BLaER1 (cell line): ENCODE results near the gene VPS26C.
"Not testable (repeated sequence)": the region's sequence is repeated elsewhere in the genome, so short reads cannot be mapped to it uniquely, and the experiment has no call there.

Source experiments
- H3K27ac ChIP-seq: shearing (Covaris generic); formaldehyde crosslinking; 2 replicates; pipeline ENCODE4 v1.8.1; 2022
- H3K27me3 ChIP-seq: shearing (Covaris generic); formaldehyde crosslinking; 2 replicates; pipeline ENCODE4 v1.8.1; 2022
- H3K36me3 ChIP-seq: shearing (Covaris generic); formaldehyde crosslinking; 2 replicates; pipeline ENCODE4 v1.8.1; 2022
- H3K4me1 ChIP-seq: shearing (Covaris generic); formaldehyde crosslinking; 2 replicates; pipeline ENCODE4 v1.8.1; 2022
- H3K4me2 ChIP-seq: shearing (Covaris generic); formaldehyde crosslinking; 2 replicates; pipeline ENCODE4 v1.8.1; 2022
- H3K4me3 ChIP-seq: shearing (Covaris generic); formaldehyde crosslinking; 2 replicates; pipeline ENCODE4 v1.8.1; 2022
- H3K9ac ChIP-seq: shearing (Covaris generic); formaldehyde crosslinking; 2 replicates; pipeline ENCODE4 v1.8.1; 2022
- H3K9me3 ChIP-seq: shearing (Covaris generic); formaldehyde crosslinking; 2 replicates; pipeline ENCODE4 v1.8.1; 2022
- H4K20me1 ChIP-seq: shearing (Covaris generic); formaldehyde crosslinking; 2 replicates; pipeline ENCODE4 v1.8.1; 2022
- Cebpa-rat ChIP-seq: shearing (Covaris generic); IDR thresholded peaks from 2 replicates; pipeline ENCODE4 v1.8.1; 2022

The VPS26C gene

GRCh38 chr21:37281579-37281978 lies 14.4 kb upstream of the VPS26C start:
- no peak overlapping the region for H3K4me3 ChIP-seq
- H3K4me1 ChIP-seq, result no peaks in the 10 kb centered on the region
- no peaks in the 10 kb centered on the region for H3K36me3 ChIP-seq
- H3K4me2 ChIP-seq, result no peak overlapping the region
- no peak overlapping the region for H3K27ac ChIP-seq
- no peaks in the 10 kb centered on the region for H4K20me1 ChIP-seq
- H3K9me3 ChIP-seq, result peaks cover 5% of the 10 kb centered on the region
- H3K27me3 ChIP-seq, result no peaks in the 10 kb centered on the region
- no peak overlapping the region for H3K9ac ChIP-seq
- TF ChIP-seq Cebpa-rat, result no peak

GRCh38 chr21:37279271-37279670 lies 12.1 kb upstream of the VPS26C start:
- H3K4me2 ChIP-seq, H3K36me3 ChIP-seq, H4K20me1 ChIP-seq, H3K9ac ChIP-seq, H3K9me3 ChIP-seq, H3K4me3 ChIP-seq, H3K27me3 ChIP-seq, H3K27ac ChIP-seq, H3K4me1 ChIP-seq: not testable (repeated sequence)

- H3K27me3 ChIP-seq, result no peaks in the 10 kb centered on the region
- H4K20me1 ChIP-seq, result no peaks in the 10 kb centered on the region
- no peaks in the 10 kb centered on the region for H3K36me3 ChIP-seq
- peaks cover 2% of the 10 kb centered on the region for H3K9me3 ChIP-seq
- no peak overlapping the region for H3K27ac ChIP-seq
- no peak overlapping the region for H3K9ac ChIP-seq
- no peaks in the 10 kb centered on the region for H3K4me1 ChIP-seq
- H3K4me2 ChIP-seq, result no peak overlapping the region
- no peak overlapping the region for H3K4me3 ChIP-seq
- TF ChIP-seq Cebpa-rat, result no peak
Measured at GRCh38 chr21:37278199-37278598, 11.1 kb upstream of the VPS26C start.

- no peaks in the 10 kb centered on the region for H4K20me1 ChIP-seq
- no peaks in the 10 kb centered on the region for H3K9me3 ChIP-seq
- H3K4me1 ChIP-seq, result no peaks in the 10 kb centered on the region
- H3K4me3 ChIP-seq, result no peak overlapping the region
- no peak overlapping the region for H3K4me2 ChIP-seq
- no peaks in the 10 kb centered on the region for H3K36me3 ChIP-seq
- TF ChIP-seq Cebpa-rat, result no peak
- H3K9ac ChIP-seq, result no peak overlapping the region
- no peak overlapping the region for H3K27ac ChIP-seq
- H3K27me3 ChIP-seq, result no peaks in the 10 kb centered on the region
Measured at GRCh38 chr21:37276377-37276776, 9.2 kb upstream of the VPS26C start.

- no peak for TF ChIP-seq Cebpa-rat
- Histone ChIP-seq H3K36me3 (no peaks in the 10 kb centered on the region), H3K4me3 (no peak overlapping the region), H3K9me3 (no peaks in the 10 kb centered on the region), H3K4me2 (no peak overlapping the region), H3K4me1 (peaks cover 2% of the 10 kb centered on the region; the same call in 1 of the 2 replicates), H3K27ac (no peak overlapping the region), H3K27me3 (no peaks in the 10 kb centered on the region), H4K20me1 (no peaks in the 10 kb centered on the region), H3K9ac (no peak overlapping the region)
Measured at GRCh38 chr21:37273911-37274690, 7.0 kb upstream of the VPS26C start.

DNA sequence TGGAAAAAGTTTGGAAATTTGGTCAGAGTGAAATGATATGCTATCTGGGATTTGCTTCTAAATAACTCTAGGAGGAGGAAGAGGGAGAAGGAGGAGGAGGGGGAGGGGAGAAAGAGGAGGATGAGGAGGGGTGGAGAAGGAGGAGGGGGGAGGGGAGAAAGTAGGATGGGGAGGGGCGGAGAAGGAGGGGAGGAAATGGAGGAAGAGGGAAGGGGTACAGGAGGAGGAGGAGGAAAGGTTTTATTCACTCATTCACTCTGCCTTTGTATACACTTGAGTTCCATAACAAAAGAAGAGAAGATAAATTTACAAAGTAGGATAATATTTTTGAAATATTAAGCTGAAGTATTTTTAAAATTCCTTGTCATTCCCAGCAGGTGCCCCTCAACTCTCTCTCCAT lies 6.3 kb upstream of the VPS26C start:
- Histone ChIP-seq H3K27ac (no peak overlapping the region), H3K27me3 (no peaks in the 10 kb centered on the region), H3K9ac (no peak overlapping the region), H4K20me1 (no peaks in the 10 kb centered on the region), H3K36me3 (no peaks in the 10 kb centered on the region), H3K4me2 (no peak overlapping the region), H3K4me3 (no peak overlapping the region), H3K4me1 (peaks cover 9% of the 10 kb centered on the region), H3K9me3 (no peaks in the 10 kb centered on the region)
- TF ChIP-seq Cebpa-rat, result no peak

GRCh38 chr21:37272897-37273296 lies 5.8 kb upstream of the VPS26C start:
- Histone ChIP-seq H3K27me3 (no peaks in the 10 kb centered on the region), H3K9ac (no peak overlapping the region), H4K20me1 (no peaks in the 10 kb centered on the region), H3K4me2 (no peak overlapping the region), H3K9me3 (no peaks in the 10 kb centered on the region), H3K36me3 (no peaks in the 10 kb centered on the region), H3K4me3 (no peak overlapping the region), H3K27ac (no peak overlapping the region), H3K4me1 (peaks cover 11% of the 10 kb centered on the region)
- no peak for TF ChIP-seq Cebpa-rat

GRCh38 chr21:37270576-37271365 lies 3.6 kb upstream of the VPS26C start:
- H3K9ac ChIP-seq, result no peak overlapping the region
- peaks cover 19% of the 10 kb centered on the region for H3K4me1 ChIP-seq
- no peaks in the 10 kb centered on the region for H3K9me3 ChIP-seq
- H4K20me1 ChIP-seq, result no peaks in the 10 kb centered on the region
- no peak overlapping the region for H3K4me3 ChIP-seq
- no peak overlapping the region for H3K4me2 ChIP-seq
- no peaks in the 10 kb centered on the region for H3K27me3 ChIP-seq
- no peak for TF ChIP-seq Cebpa-rat
- H3K36me3 ChIP-seq, result no peaks in the 10 kb centered on the region
- no peak overlapping the region for H3K27ac ChIP-seq

DNA sequence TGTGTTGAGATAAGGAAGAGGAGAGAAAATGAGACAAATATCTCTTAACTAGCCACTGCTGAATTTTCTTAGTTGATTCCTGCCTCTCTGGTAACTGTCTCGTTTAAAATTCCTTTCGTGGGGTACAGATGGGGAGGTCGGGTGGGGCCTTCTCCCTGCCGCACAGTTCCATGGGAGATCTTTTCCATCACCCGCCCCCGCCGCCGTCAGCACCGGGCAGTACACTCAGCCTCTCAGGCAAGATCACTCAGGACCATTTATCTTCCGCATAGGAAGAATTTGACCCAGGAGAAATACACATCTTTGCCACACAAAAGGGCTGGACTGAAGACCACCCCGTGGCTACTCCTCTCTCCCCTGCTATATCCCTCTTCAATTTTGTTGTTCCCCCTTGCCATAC lies 2.3 kb upstream of the VPS26C start:
- TF ChIP-seq Cebpa-rat, result no peak
- Histone ChIP-seq H3K9me3 (no peaks in the 10 kb centered on the region), H3K36me3 (no peaks in the 10 kb centered on the region), H3K27ac (no peak overlapping the region), H3K4me2 (no peak overlapping the region), H3K4me1 (peaks cover 31% of the 10 kb centered on the region), H3K4me3 (no peak overlapping the region), H3K9ac (no peak overlapping the region), H3K27me3 (no peaks in the 10 kb centered on the region), H4K20me1 (no peaks in the 10 kb centered on the region)

GRCh38 chr21:37268186-37268503 lies 1.0 kb upstream of the VPS26C start:
- H3K9me3 ChIP-seq, result no peaks in the 10 kb centered on the region
- 0 out of 2 replicates have a peak, but pooled peaks cover 6% of the 10 kb centered on the region for H3K36me3 ChIP-seq
- peak overlapping the region; percentile 81 for H3K4me3 ChIP-seq
- no peak for TF ChIP-seq Cebpa-rat
- peak overlapping the region; percentile 97 for H3K27ac ChIP-seq
- H3K4me1 ChIP-seq, result peaks cover 31% of the 10 kb centered on the region
- peak overlapping the region; percentile 78 for H3K4me2 ChIP-seq
- H3K9ac ChIP-seq, result peak overlapping the region; percentile 93
- H4K20me1 ChIP-seq, result no peaks in the 10 kb centered on the region; the same call in 1 of the 2 replicates
- H3K27me3 ChIP-seq, result no peaks in the 10 kb centered on the region
